Endodermal cell (in vitro differentiated cells): ENCODE data around the gene VWA5B2. TPM values are rescaled to one million over a fixed set of nuclear protein-coding genes. Genes with fewer than 3 reads are reported as not detected.

Source experiments
- DNase-seq: peaks from one replicate; pipeline ENCODE4 v3.0.0-alpha.2; 2017
- H3K27ac ChIP-seq: 2 replicates; pipeline ENCODE4 v1.5.1; 2013; ENCODE audit warnings: mild to moderate bottlenecking, low read depth, low read length, moderate library complexity
- H3K27me3 ChIP-seq: 2 replicates; pipeline ENCODE4 v1.6.1; 2013; ENCODE audit warnings: mild to moderate bottlenecking, low read length, moderate library complexity; ENCODE audit not compliant: insufficient read depth, control insufficient read depth, poor library complexity, severe bottlenecking
- H3K36me3 ChIP-seq: 2 replicates; pipeline ENCODE4 v1.7.0; 2013; ENCODE audit warnings: mild to moderate bottlenecking, low read length, moderate library complexity; ENCODE audit not compliant: control insufficient read depth, insufficient read depth
- H3K4me1 ChIP-seq: one replicate; pipeline ENCODE4 v1.7.0; 2013; ENCODE audit warnings: low read length; ENCODE audit not compliant: control insufficient read depth, insufficient read depth
- H3K4me3 ChIP-seq: 2 replicates; pipeline ENCODE4 v1.5.1; 2013; ENCODE audit warnings: mild to moderate bottlenecking, low read length, moderate library complexity
- H3K9ac ChIP-seq: 2 replicates; pipeline ENCODE4 v1.6.1; 2013; ENCODE audit warnings: mild to moderate bottlenecking, low read length, moderate library complexity; ENCODE audit not compliant: poor library complexity, severe bottlenecking; ENCODE audit errors: extremely low read depth
- H3K9me3 ChIP-seq: 2 replicates; pipeline ENCODE4 v1.6.1; 2013; ENCODE audit warnings: mild to moderate bottlenecking, low read length, moderate library complexity; ENCODE audit not compliant: control insufficient read depth
- H3K27ac Mint-ChIP-seq: 2 replicates; pipeline ENCODE4 v1.8.0; 2020; ENCODE audit warnings: mixed read lengths
- H3K27me3 Mint-ChIP-seq: 2 replicates; pipeline ENCODE4 v1.8.0; 2021; ENCODE audit warnings: mild to moderate bottlenecking, mixed read lengths; ENCODE audit not compliant: insufficient read depth
- H3K36me3 Mint-ChIP-seq: 2 replicates; pipeline ENCODE4 v1.8.0; 2020; ENCODE audit warnings: low read depth, mixed read lengths
- H3K4me1 Mint-ChIP-seq: 2 replicates; pipeline ENCODE4 v1.8.0; 2020; ENCODE audit warnings: mixed read lengths
- H3K4me3 Mint-ChIP-seq: 2 replicates; pipeline ENCODE4 v1.8.0; 2020; ENCODE audit warnings: mild to moderate bottlenecking, moderate library complexity, mixed read lengths
- H3K9me3 Mint-ChIP-seq: 2 replicates; pipeline ENCODE4 v1.8.0; 2020; ENCODE audit warnings: mild to moderate bottlenecking, mixed read lengths
- CTCF ChIP-seq: fragments of 200-600 bp; sonication (generic); conservative IDR thresholded peaks from 2 replicates; pipeline ENCODE4 v1.5.0; 2021; ENCODE audit warnings: antibody characterized with exemption, mild to moderate bottlenecking
- WGBS, 2 experiments: methylation state at CpG; one replicate each; pipeline versions ENCODE4 v1.1.5 to v1.1.7; 2013; ENCODE audit warnings: missing lambda C conversion rate in 2 of 2, mixed read lengths in 1 of 2; ENCODE audit not compliant: insufficient coverage in 1 of 2, insufficient read length in 1 of 2; 5-methylcytosine and 5-hydroxymethylcytosine counted together
- microRNA-seq: library from miRNA; unstranded; fragments of <30 nt; microRNA quantifications from one replicate; pipeline ENCODE4 v1.2.0, GENCODE V29; 2020; ENCODE audit warnings: borderline microRNAs expressed
- total RNA-seq, 2 donors: library from RNA; stranded (reverse); fragmentation: NEBNext Ultra II Directional in 1 of 2; extraction: Animal tissue kit (Norgen Biotek cat#: 25700) in 1 of 2; gene quantifications; 2 replicates in 1 of 2; 3 replicates in 1 of 2; pipeline ENCODE4 v1.2.1, GENCODE V29; 2021

The VWA5B2 gene
- total RNA-seq, 2 donors from 2014 or later = 0.62 to 0.97 TPM

- H3K9me3 Mint-ChIP-seq = no peaks in the 10 kb centered on the region
- no peak overlapping the region for H3K9ac ChIP-seq
- no peak overlapping the region for H3K27ac Mint-ChIP-seq
- H3K27ac ChIP-seq = no peak overlapping the region
- no peaks in the 10 kb centered on the region for H3K4me1 Mint-ChIP-seq
- no peaks in the 10 kb centered on the region for H3K36me3 Mint-ChIP-seq
- peaks cover 15% of the 10 kb centered on the region for H3K27me3 Mint-ChIP-seq
- no peaks in the 10 kb centered on the region for H3K36me3 ChIP-seq
- no peak overlapping the region for H3K4me3 Mint-ChIP-seq
- H3K27me3 ChIP-seq = peaks cover 11% of the 10 kb centered on the region
- DNase-seq = no peak
- WGBS, 2 experiments = 89 to 91% methylated on average over 18 to 22 of the region's 22 CpGs
- H3K4me1 ChIP-seq = no peaks in the 10 kb centered on the region
- no peak for TF ChIP-seq CTCF
- H3K9me3 ChIP-seq = no peaks in the 10 kb centered on the region
- H3K4me3 ChIP-seq = no peak overlapping the region
Observed at GRCh38 chr3:184291044-184291737, 61.8 kb downstream of the VWA5B2 start.

Small RNA genes lying within 50 kb of the gene (microRNA-seq; reads per million reads assigned to microRNA genes)
- gene MIR1224 = 0.59 reads per million

Other genes with a start within 250 kb of the VWA5B2 start
- gene ABCC5, start 211.7 kb upstream of the VWA5B2 start, total RNA-seq = 10 to 100 TPM; 32.8 to 35.7 TPM
- not detected for gene HTR3D, start 197.8 kb upstream of the VWA5B2 start, total RNA-seq
- gene HTR3C, start 176.5 kb upstream of the VWA5B2 start, total RNA-seq = not detected
- not detected for gene HTR3E, start 132.5 kb upstream of the VWA5B2 start, total RNA-seq
- 10 to 100 TPM; 33.4 to 37.5 TPM for gene EIF2B5, start 94.2 kb upstream of the VWA5B2 start, total RNA-seq
- gene DVL3, start 74.2 kb upstream of the VWA5B2 start, total RNA-seq = 10 to 100 TPM; 90.5 to 95.1 TPM
- 100 to 1,000 TPM; 412 to 450 TPM for gene AP2M1, start 54.7 kb upstream of the VWA5B2 start, total RNA-seq
- 10 to 100 TPM; 57.6 to 57.8 TPM for gene ABCF3, start 43.4 kb upstream of the VWA5B2 start, total RNA-seq
- gene ALG3, start 19.4 kb downstream of the VWA5B2 start, total RNA-seq = 10 to 100 TPM; 37.3 to 42.5 TPM
- gene EEF1AKMT4, start 20.1 kb downstream of the VWA5B2 start, total RNA-seq = 1 to 10 TPM; 4.5 to 5.2 TPM
- gene CAMK2N2, start 32.0 kb downstream of the VWA5B2 start, total RNA-seq = 1 to 10 TPM in 1 of 2 donors, under 1 TPM in 1; 0.33 to 1.8 TPM
- gene ECE2, start 46.4 kb downstream of the VWA5B2 start, total RNA-seq = not detected
- gene PSMD2, start 69.7 kb downstream of the VWA5B2 start, total RNA-seq = 100 to 1,000 TPM; 332 TPM
- 100 to 1,000 TPM; 408 to 475 TPM for gene EIF4G1, start 85.0 kb downstream of the VWA5B2 start, total RNA-seq
- gene FAM131A, start 108.0 kb downstream of the VWA5B2 start, total RNA-seq = 10 to 100 TPM; 18.3 to 24.1 TPM
- 10 to 100 TPM; 32.4 to 38.4 TPM for gene CLCN2, start 132.0 kb downstream of the VWA5B2 start, total RNA-seq
- 100 to 1,000 TPM in 1 of 2 donors, 10 to 100 TPM in 1; 95.9 to 117 TPM for gene POLR2H, start 132.1 kb downstream of the VWA5B2 start, total RNA-seq
- 1 to 10 TPM; 1.4 to 1.7 TPM for gene THPO, start 148.6 kb downstream of the VWA5B2 start, total RNA-seq
- gene CHRD, start 150.5 kb downstream of the VWA5B2 start, total RNA-seq = 10 to 100 TPM in 1 of 2 donors, 1 to 10 TPM in 1; 5.0 to 17.4 TPM